Measurements from ENCODE around the gene OXSR1.

OXSR1 gene

DNA sequence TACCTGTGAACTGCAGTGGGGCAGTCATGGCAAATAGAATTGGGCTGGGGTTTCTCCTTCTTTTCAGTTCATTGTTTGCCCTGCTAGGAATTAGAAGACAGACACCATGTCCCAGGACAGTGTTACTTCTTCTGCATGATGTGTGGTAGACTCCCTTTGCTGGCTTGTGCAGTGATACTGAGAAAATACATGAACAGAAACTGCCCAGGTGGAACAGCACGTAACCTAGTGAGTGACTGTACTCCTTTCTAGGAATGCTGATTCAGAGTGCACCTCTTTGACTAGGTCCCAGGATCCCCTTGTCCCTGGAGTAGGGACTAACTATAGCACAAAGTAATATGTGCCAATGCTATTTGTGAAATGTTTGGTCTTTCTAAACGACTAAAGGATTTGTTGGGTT lies 89.5 kb downstream of the OXSR1 start:
- Histone ChIP-seq H3K4me1 (ENCODE audit: insufficient read depth, insufficient read length) (no peaks in the 10 kb centered on the region), H3K9me3 (ENCODE audit: insufficient read depth, low read length) (no peaks in the 10 kb centered on the region), H3K9ac (ENCODE audit: insufficient read length, low read depth) (no peak overlapping the region), H3K27me3 (ENCODE audit: insufficient read depth, insufficient read length) (no peaks in the 10 kb centered on the region), H3K36me3 (ENCODE audit: insufficient read depth, insufficient read length, low read length) (peaks cover 55% of the 10 kb centered on the region), H3K4me3 (ENCODE audit: insufficient read length, low read depth) (no peak overlapping the region)
- TF ChIP-seq SUZ12 (IDR thresholded peaks at IDR 0.05; ENCODE audit: extremely low read depth, insufficient read depth, insufficient read length) (no peak), YY1 (IDR thresholded peaks at IDR 0.05; ENCODE audit: insufficient read depth, insufficient read length) (no peak), ZNF274 (IDR thresholded peaks at IDR 0.05; ENCODE audit: low read depth, low read length) (no peak)
- DNase-seq (ENCODE audit: low read depth, low spot score) = no peak

DNA sequence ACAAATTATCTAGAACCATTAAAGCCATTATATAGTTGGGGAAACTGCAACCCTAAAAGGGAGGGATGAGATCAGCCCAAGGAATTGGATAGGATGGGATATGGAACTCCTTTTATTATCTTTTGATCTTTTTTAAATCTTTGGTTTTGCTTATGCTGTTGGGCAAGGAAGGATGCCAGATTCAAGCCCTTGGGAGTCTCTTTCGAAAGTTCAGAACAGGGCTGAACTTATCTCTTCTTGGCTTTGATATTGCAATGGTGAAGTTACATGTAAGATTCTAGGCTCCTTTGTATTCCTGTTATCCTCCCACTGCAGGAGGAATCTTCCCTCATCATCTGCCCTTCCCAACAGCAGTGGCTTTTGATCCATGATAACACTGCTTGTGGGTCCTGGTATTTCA lies 90.3 kb downstream of the OXSR1 start:
- Histone ChIP-seq H3K4me3 (ENCODE audit: insufficient read length, low read depth) (no peak overlapping the region), H3K9me3 (ENCODE audit: insufficient read depth, low read length) (no peaks in the 10 kb centered on the region), H3K4me1 (ENCODE audit: insufficient read depth, insufficient read length) (no peaks in the 10 kb centered on the region), H3K9ac (ENCODE audit: insufficient read length, low read depth) (no peak overlapping the region), H3K27me3 (ENCODE audit: insufficient read depth, insufficient read length) (no peaks in the 10 kb centered on the region), H3K36me3 (ENCODE audit: insufficient read depth, insufficient read length, low read length) (peaks cover 48% of the 10 kb centered on the region)
- DNase-seq (ENCODE audit: low read depth, low spot score) = no peak
- no peak for TF ChIP-seq SUZ12 (IDR thresholded peaks at IDR 0.05; ENCODE audit: extremely low read depth, insufficient read depth, insufficient read length)
- no peak for TF ChIP-seq ZNF274 (IDR thresholded peaks at IDR 0.05; ENCODE audit: low read depth, low read length)
- TF ChIP-seq YY1 (IDR thresholded peaks at IDR 0.05; ENCODE audit: insufficient read depth, insufficient read length) = no peak

DNA sequence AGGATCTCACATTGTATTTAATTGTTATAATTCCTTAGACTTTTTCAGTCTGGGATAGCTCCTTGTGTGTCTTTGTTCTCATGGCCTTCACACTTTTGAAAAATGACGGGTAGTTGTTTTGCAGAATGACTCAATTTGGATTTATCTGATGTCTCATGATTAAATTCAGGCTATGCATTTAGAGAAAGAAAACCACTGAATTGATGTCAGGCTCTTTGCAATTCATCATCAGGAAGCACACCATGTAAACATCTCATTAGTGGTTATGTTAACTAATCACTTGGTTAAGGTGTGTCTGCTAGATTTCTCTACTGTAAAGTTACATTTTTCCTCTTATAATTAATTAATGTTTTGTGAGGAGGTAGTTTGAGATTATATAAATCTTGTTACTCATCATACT lies 92.2 kb downstream of the OXSR1 start:
- TF ChIP-seq YY1 (IDR thresholded peaks at IDR 0.05; ENCODE audit: insufficient read depth, insufficient read length) (no peak), ZNF274 (IDR thresholded peaks at IDR 0.05; ENCODE audit: low read depth, low read length) (no peak), SUZ12 (IDR thresholded peaks at IDR 0.05; ENCODE audit: extremely low read depth, insufficient read depth, insufficient read length) (no peak)
- no peak for DNase-seq (ENCODE audit: low read depth, low spot score)
- no peak overlapping the region for H3K4me3 ChIP-seq (ENCODE audit: insufficient read length, low read depth)
- H3K36me3 ChIP-seq (ENCODE audit: insufficient read depth, insufficient read length, low read length) = peaks cover 29% of the 10 kb centered on the region
- H3K9me3 ChIP-seq (ENCODE audit: insufficient read depth, low read length) = peaks cover 10% of the 10 kb centered on the region; the same call in 1 of the 2 replicates
- H3K9ac ChIP-seq (ENCODE audit: insufficient read length, low read depth) = no peak overlapping the region
- H3K27me3 ChIP-seq (ENCODE audit: insufficient read depth, insufficient read length) = no peaks in the 10 kb centered on the region
- H3K4me1 ChIP-seq (ENCODE audit: insufficient read depth, insufficient read length) = no peaks in the 10 kb centered on the region

DNA sequence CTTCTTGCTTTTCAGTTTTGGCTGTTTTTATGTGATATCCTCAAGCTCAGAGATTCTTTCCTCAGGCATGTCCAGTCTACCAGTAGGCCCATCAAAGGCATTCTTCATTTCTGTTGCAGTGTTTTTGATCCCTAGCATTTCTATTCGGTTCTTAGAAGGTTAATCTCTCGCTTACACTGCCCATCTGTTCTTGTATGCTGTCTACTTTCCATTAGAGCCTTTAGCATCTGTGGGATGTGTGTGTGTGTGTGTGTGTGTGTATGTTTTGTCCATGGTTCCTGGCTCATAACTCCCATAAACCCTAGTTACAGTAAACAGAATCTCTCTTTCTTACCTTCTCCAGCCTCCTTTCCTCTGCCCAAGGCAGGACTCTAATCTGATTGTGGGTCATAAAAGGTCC lies 95.1 kb downstream of the OXSR1 start:
- DNase-seq (ENCODE audit: low read depth, low spot score) = no peak
- peaks cover 10% of the 10 kb centered on the region; the same call in 1 of the 2 replicates for H3K9me3 ChIP-seq (ENCODE audit: insufficient read depth, low read length)
- no peaks in the 10 kb centered on the region for H3K27me3 ChIP-seq (ENCODE audit: insufficient read depth, insufficient read length)

DNA sequence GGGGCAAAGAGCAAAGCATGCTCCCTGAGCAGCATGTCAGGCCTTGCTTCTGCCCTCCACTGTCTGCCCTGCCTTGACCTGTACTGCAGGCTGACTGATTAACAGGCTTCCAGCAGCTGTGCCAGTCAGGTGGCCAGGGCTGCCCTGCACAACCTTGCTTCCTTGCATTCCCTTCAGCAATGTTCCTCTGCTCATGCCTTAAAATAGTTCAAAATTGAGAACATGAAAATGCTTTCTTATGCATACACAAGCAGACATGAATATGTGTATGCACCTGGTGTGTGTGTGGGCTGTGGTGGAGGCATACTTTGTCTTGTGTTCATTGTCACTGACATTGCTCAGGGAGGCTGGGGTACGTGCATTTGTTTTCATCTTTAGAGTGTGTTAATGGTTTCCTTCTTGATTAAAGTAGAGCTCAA lies 99.0 kb downstream of the OXSR1 start:
- Histone ChIP-seq H3K36me3 (ENCODE audit: insufficient read depth, insufficient read length, low read length) (no peaks in the 10 kb centered on the region), H3K27me3 (ENCODE audit: insufficient read depth, insufficient read length) (no peaks in the 10 kb centered on the region), H3K4me3 (ENCODE audit: insufficient read length, low read depth) (no peak overlapping the region), H3K4me1 (ENCODE audit: insufficient read depth, insufficient read length) (peaks cover 9% of the 10 kb centered on the region), H3K9me3 (ENCODE audit: insufficient read depth, low read length) (peaks cover 10% of the 10 kb centered on the region; the same call in 1 of the 2 replicates), H3K9ac (ENCODE audit: insufficient read length, low read depth) (no peak overlapping the region)
- no peak for DNase-seq (ENCODE audit: low read depth, low spot score)
- TF ChIP-seq ZNF274 (IDR thresholded peaks at IDR 0.05; ENCODE audit: low read depth, low read length) (no peak), SUZ12 (IDR thresholded peaks at IDR 0.05; ENCODE audit: extremely low read depth, insufficient read depth, insufficient read length) (no peak)

More for the DNA sequence above, 95.1 kb downstream of the OXSR1 start:
- Histone ChIP-seq H3K9ac (ENCODE audit: insufficient read length, low read depth) (no peak overlapping the region), H3K4me3 (ENCODE audit: insufficient read length, low read depth) (no peak overlapping the region), H3K4me1 (ENCODE audit: insufficient read depth, insufficient read length) (peaks cover 9% of the 10 kb centered on the region), H3K36me3 (ENCODE audit: insufficient read depth, insufficient read length, low read length) (peaks cover 5% of the 10 kb centered on the region)
- TF ChIP-seq SUZ12 (IDR thresholded peaks at IDR 0.05; ENCODE audit: extremely low read depth, insufficient read depth, insufficient read length) (no peak), ZNF274 (IDR thresholded peaks at IDR 0.05; ENCODE audit: low read depth, low read length) (no peak), YY1 (IDR thresholded peaks at IDR 0.05; ENCODE audit: insufficient read depth, insufficient read length) (no peak)

DNA sequence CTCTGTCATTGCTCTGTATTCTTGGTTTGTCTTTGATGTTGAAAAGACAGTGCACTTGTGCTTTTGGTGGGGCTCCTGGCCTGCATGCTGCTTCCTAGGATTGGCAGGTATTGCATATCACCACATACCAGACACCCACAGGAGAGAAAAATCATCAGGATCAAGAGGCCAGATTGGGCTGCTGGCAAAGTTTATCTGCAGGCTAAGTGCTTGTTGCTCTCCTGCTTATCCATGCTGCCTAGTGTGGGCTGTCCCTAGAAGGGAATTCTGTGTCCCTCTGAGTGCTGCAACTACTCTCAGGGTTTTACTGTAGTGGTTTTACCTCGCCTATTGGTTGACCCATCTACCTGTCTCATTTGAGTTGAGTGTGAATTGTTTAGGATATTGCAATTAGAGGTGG lies 99.4 kb downstream of the OXSR1 start:
- no peaks in the 10 kb centered on the region for H3K27me3 ChIP-seq (ENCODE audit: insufficient read depth, insufficient read length)
- no peaks in the 10 kb centered on the region for H3K36me3 ChIP-seq (ENCODE audit: insufficient read depth, insufficient read length, low read length)
- TF ChIP-seq YY1 (IDR thresholded peaks at IDR 0.05; ENCODE audit: insufficient read depth, insufficient read length) (no peak), ZNF274 (IDR thresholded peaks at IDR 0.05; ENCODE audit: low read depth, low read length) (no peak), SUZ12 (IDR thresholded peaks at IDR 0.05; ENCODE audit: extremely low read depth, insufficient read depth, insufficient read length) (no peak)
- H3K9ac ChIP-seq (ENCODE audit: insufficient read length, low read depth) = no peak overlapping the region
- peaks cover 9% of the 10 kb centered on the region for H3K4me1 ChIP-seq (ENCODE audit: insufficient read depth, insufficient read length)
- H3K9me3 ChIP-seq (ENCODE audit: insufficient read depth, low read length) = peaks cover 10% of the 10 kb centered on the region; the same call in 1 of the 2 replicates
- no peak for DNase-seq (ENCODE audit: low read depth, low spot score)
- no peak overlapping the region for H3K4me3 ChIP-seq (ENCODE audit: insufficient read length, low read depth)

DNA sequence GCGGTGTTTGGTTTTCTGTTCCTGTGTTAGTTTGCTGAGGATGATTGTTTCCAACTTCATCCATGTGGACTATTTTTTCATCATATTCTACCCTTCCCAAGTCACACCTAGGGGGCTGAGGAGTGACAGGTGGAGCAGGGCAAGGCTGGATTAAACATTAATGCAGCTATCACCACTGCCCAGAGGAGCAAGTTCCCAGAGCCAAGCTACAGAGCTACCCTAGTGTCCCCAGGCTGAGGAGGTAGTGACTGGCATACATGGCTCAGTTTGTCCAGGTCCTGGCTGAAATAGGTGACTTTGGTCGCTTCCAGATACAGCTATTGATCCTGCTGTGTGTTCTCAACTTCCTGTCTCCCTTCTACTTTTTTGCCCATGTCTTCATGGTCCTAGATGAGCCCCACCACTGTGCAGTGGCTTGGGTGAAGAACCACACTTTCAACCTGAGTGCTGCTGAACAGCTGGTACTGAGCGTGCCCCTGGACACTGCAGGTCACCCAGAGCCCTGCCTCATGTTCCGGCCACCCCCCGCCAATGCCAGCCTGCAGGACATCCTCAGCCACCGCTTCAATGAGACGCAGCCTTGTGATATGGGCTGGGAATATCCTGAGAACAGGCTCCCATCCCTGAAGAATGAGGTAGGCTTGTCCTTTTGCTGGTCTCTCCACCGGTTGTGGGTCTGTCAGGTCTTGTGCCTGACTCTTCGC lies 100.4 kb downstream of the OXSR1 start, which contains the start of gene SLC22A13:
SLC22A13 (plus strand) TSS at position 209 of the 704 bp plus-strand sequence; CDS start at position 258, 49 bp downstream.
- no peak within 1 kb of the TSS for H3K9ac ChIP-seq (ENCODE audit: insufficient read length, low read depth)
- TF ChIP-seq ZNF274 (IDR thresholded peaks at IDR 0.05; ENCODE audit: low read depth, low read length) = no peak

More for the DNA sequence above, 100.4 kb downstream of the OXSR1 start, which contains the start of gene SLC22A13:
- H3K4me1 ChIP-seq (ENCODE audit: insufficient read depth, insufficient read length) = peaks cover 9% of the 10 kb centered on the region
- peaks cover 10% of the 10 kb centered on the region; the same call in 1 of the 2 replicates for H3K9me3 ChIP-seq (ENCODE audit: insufficient read depth, low read length)
- DNase-seq (ENCODE audit: low read depth, low spot score) = no peak
- H3K27me3 ChIP-seq (ENCODE audit: insufficient read depth, insufficient read length) = no peaks in the 10 kb centered on the region
- no peak within 1 kb of the TSS for H3K4me3 ChIP-seq (ENCODE audit: insufficient read length, low read depth)
- H3K36me3 ChIP-seq (ENCODE audit: insufficient read depth, insufficient read length, low read length) = no peaks in the 10 kb centered on the region

All from NT2/D1 (cell line).